Muscle of back (tissue), 11 donors: ENCODE results near the gene CBX6. TPM values are rescaled to one million over a fixed set of nuclear protein-coding genes. Genes with fewer than 3 reads are reported as not detected.

Source experiments
- DNase-seq, 3 donors: peaks; one replicate each; pipeline versions ENCODE4 v3.0.0 to v3.0.0-alpha.2; 2013
- polyA plus RNA-seq, 10 donors: library from polyadenylated mRNA; unstranded; fragments of 120-200 nt; gene quantifications; one replicate each; pipeline ENCODE4 v1.2.1, GENCODE V29; 2013; ENCODE audit not compliant: insufficient read length in 10 of 10

CBX6 gene
- polyA plus RNA-seq, 10 donors = 21.8 to 49.6 (median 30.8) TPM

GRCh38 chr22:38823076-38823475, 48.9 kb downstream of the CBX6 start:
- no peak for DNase-seq

GRCh38 chr22:38820020-38820419, 52.0 kb downstream of the CBX6 start:
- DNase-seq = no peak

GRCh38 chr22:38819387-38819940, 52.6 kb downstream of the CBX6 start:
- no peak for DNase-seq

GRCh38 chr22:38817196-38817595, 54.8 kb downstream of the CBX6 start:
- no peak for DNase-seq

GRCh38 chr22:38815842-38816241, 56.2 kb downstream of the CBX6 start:
- DNase-seq = no peak

Other genes with a start within 250 kb of the CBX6 start
- 1 to 10 TPM in 6 of 10 donors, under 1 TPM in 4; 0.38 to 1.5 (median 1.0) TPM for gene FAM227A, start 215.8 kb downstream of the CBX6 start, polyA plus RNA-seq
- 10 to 100 TPM; 32.3 to 41.2 (median 34.7) TPM for gene CBY1, start 215.6 kb downstream of the CBX6 start, polyA plus RNA-seq
- 10 to 100 TPM; 71.2 to 90.2 (median 79.8) TPM for gene TOMM22, start 190.3 kb downstream of the CBX6 start, polyA plus RNA-seq
- gene JOSD1, start 171.3 kb downstream of the CBX6 start, polyA plus RNA-seq = 10 to 100 TPM; 31.9 to 42.5 (median 37.8) TPM
- gene GTPBP1, start 166.3 kb downstream of the CBX6 start, polyA plus RNA-seq = 10 to 100 TPM; 26.8 to 37.6 (median 32.9) TPM
- 10 to 100 TPM; 36.5 to 60.6 (median 49.0) TPM for gene SUN2, start 116.2 kb downstream of the CBX6 start, polyA plus RNA-seq
- gene DNAL4, start 78.1 kb downstream of the CBX6 start, polyA plus RNA-seq = 10 to 100 TPM in 8 of 10 donors, 1 to 10 TPM in 2; 8.6 to 18.1 (median 11.9) TPM
- gene NPTXR, start 28.2 kb downstream of the CBX6 start, polyA plus RNA-seq = 1 to 10 TPM; 4.0 to 6.4 (median 4.9) TPM
- gene APOBEC3A, start 85.4 kb upstream of the CBX6 start, polyA plus RNA-seq = 1 to 10 TPM in 2 of 10 donors, under 1 TPM in 3, not detected in 5; 0.26 to 2.1 (median 0.70) TPM
- gene APOBEC3B, start 110.1 kb upstream of the CBX6 start, polyA plus RNA-seq = 1 to 10 TPM in 8 of 10 donors, under 1 TPM in 2; 0.77 to 5.8 (median 3.8) TPM
- gene APOBEC3C, start 142.0 kb upstream of the CBX6 start, polyA plus RNA-seq = 1 to 10 TPM; 4.4 to 8.3 (median 6.4) TPM
- 1 to 10 TPM in 4 of 10 donors, under 1 TPM in 6; 0.21 to 1.7 (median 0.88) TPM for gene APOBEC3D, start 148.9 kb upstream of the CBX6 start, polyA plus RNA-seq
- gene APOBEC3F, start 168.6 kb upstream of the CBX6 start, polyA plus RNA-seq = 1 to 10 TPM; 1.8 to 4.4 (median 3.1) TPM
- 1 to 10 TPM; 2.3 to 6.5 (median 3.9) TPM for gene APOBEC3G, start 205.1 kb upstream of the CBX6 start, polyA plus RNA-seq
- under 1 TPM in 1 of 10 donors, not detected in 9; 0.33 TPM for gene APOBEC3H, start 225.0 kb upstream of the CBX6 start, polyA plus RNA-seq